CD14-positive monocyte (primary cell): ENCODE measurements around the gene LHFPL3. TPM values are rescaled to one million over a fixed set of nuclear protein-coding genes. Genes with fewer than 3 reads are reported as not detected.
"Not testable (repeated sequence)": the region's sequence is repeated elsewhere in the genome, so short reads cannot be mapped to it uniquely, and the experiment has no call there.

ENCODE experiments used
- DNase-seq, 3 donors: peaks; one replicate each; pipeline ENCODE4 v3.0.0-alpha.2; 2011 to 2022
- H2AFZ ChIP-seq: 2 replicates; pipeline ENCODE4 v1.6.0; 2012; ENCODE audit warnings: mild to moderate bottlenecking, low read depth, low read length, inconsistent platforms; ENCODE audit not compliant: insufficient read depth, poor library complexity, severe bottlenecking
- H3K27ac ChIP-seq, 2 donors: 1 replicate in 1 of 2; 2 replicates in 1 of 2; pipeline ENCODE4 v1.5.1; 2012 to 2013; ENCODE audit warnings: low read length in 2 of 2, control low read depth in 1 of 2, inconsistent platforms in 1 of 2, low read depth in 1 of 2, mild to moderate bottlenecking in 1 of 2
- H3K27me3 ChIP-seq, 2 donors: one replicate each; pipeline versions ENCODE4 v1.6.0 to v1.6.1; 2011 to 2013; ENCODE audit warnings: low read length in 2 of 2; ENCODE audit not compliant: control insufficient read depth in 2 of 2, insufficient read depth in 2 of 2
- H3K36me3 ChIP-seq, 2 donors: replicated peaks in 1 of 2; 1 replicate in 1 of 2; 2 replicates in 1 of 2; pipeline versions ENCODE4 v1.5.1 to v1.6.1; 2012 to 2013; ENCODE audit warnings: low read length in 2 of 2, control low read depth in 1 of 2, inconsistent platforms in 1 of 2, mild to moderate bottlenecking in 1 of 2; ENCODE audit not compliant: insufficient read depth in 2 of 2, control insufficient read depth in 1 of 2
- H3K4me1 ChIP-seq, 2 donors: 1 replicate in 1 of 2; 2 replicates in 1 of 2; pipeline versions ENCODE4 v1.5.1 to v1.6.1; 2012 to 2013; ENCODE audit warnings: low read length in 2 of 2, control low read depth in 1 of 2, inconsistent platforms in 1 of 2, mild to moderate bottlenecking in 1 of 2, moderate library complexity in 1 of 2; ENCODE audit not compliant: insufficient read depth in 2 of 2, control insufficient read depth in 1 of 2
- H3K4me2 ChIP-seq: replicated peaks from 2 replicates; pipeline ENCODE3; 2012; ENCODE audit warnings: low read length, moderate library complexity, mild to moderate bottlenecking; ENCODE audit not compliant: poor library complexity, severe bottlenecking; ENCODE audit errors: extremely low read depth
- H3K4me3 ChIP-seq, 3 experiments: fragments of 200-600 bp in 1 of 3; sonication (generic) in 1 of 3; replicated peaks in 1 of 3; 1 replicate in 2 of 3; 2 replicates in 1 of 3; pipeline ENCODE4 v1.5.1; 2011 to 2013; ENCODE audit warnings: low read length in 3 of 3, mild to moderate bottlenecking in 3 of 3, control low read depth in 2 of 3, low read depth in 2 of 3, inconsistent platforms in 1 of 3, moderate library complexity in 1 of 3
- H3K79me2 ChIP-seq: 2 replicates; pipeline ENCODE4 v1.6.0; 2012; ENCODE audit warnings: mild to moderate bottlenecking, control low read depth, inconsistent platforms, low read length, moderate library complexity; ENCODE audit not compliant: insufficient read depth
- H3K9ac ChIP-seq: 2 replicates; pipeline ENCODE4 v1.6.0; 2017; ENCODE audit warnings: low read length, mild to moderate bottlenecking; ENCODE audit not compliant: insufficient read depth, poor library complexity, severe bottlenecking
- H3K9me3 ChIP-seq, 2 donors: replicated peaks in 1 of 2; 1 replicate in 1 of 2; 2 replicates in 1 of 2; pipeline versions ENCODE4 v1.5.1 to v1.6.1; 2012 to 2013; ENCODE audit warnings: low read length in 2 of 2, control low read depth in 1 of 2; ENCODE audit not compliant: control insufficient read depth in 1 of 2, insufficient read depth in 1 of 2
- H4K20me1 ChIP-seq: 2 replicates; pipeline ENCODE4 v1.6.0; 2012; ENCODE audit warnings: mild to moderate bottlenecking, low read length, control low read depth, moderate library complexity; ENCODE audit not compliant: insufficient read depth
- H3K27ac Mint-ChIP-seq, 7 donors: one replicate each; pipeline ENCODE4 v1.8.0; 2020; ENCODE audit warnings: mild to moderate bottlenecking in 7 of 7, mixed read lengths in 7 of 7, moderate library complexity in 6 of 7, inconsistent platforms in 2 of 7
- H3K27me3 Mint-ChIP-seq, 3 donors: one replicate each; pipeline ENCODE4 v1.8.0; 2021 to 2022; ENCODE audit warnings: low read depth in 3 of 3, mild to moderate bottlenecking in 3 of 3, mixed read lengths in 3 of 3, moderate library complexity in 3 of 3, inconsistent platforms in 1 of 3
- H3K36me3 Mint-ChIP-seq, 2 donors: one replicate each; pipeline ENCODE4 v1.8.0; 2020; ENCODE audit warnings: mixed read lengths in 2 of 2, inconsistent platforms in 1 of 2, mild to moderate bottlenecking in 1 of 2
- H3K4me1 Mint-ChIP-seq: one replicate; pipeline ENCODE4 v1.8.0; 2020; ENCODE audit warnings: mild to moderate bottlenecking, mixed read lengths
- H3K4me3 Mint-ChIP-seq, 2 donors: one replicate each; pipeline ENCODE4 v1.8.0; 2020; ENCODE audit warnings: mild to moderate bottlenecking in 2 of 2, mixed read lengths in 2 of 2, moderate library complexity in 1 of 2
- H3K9me3 Mint-ChIP-seq, 7 donors: one replicate each; pipeline ENCODE4 v1.8.0; 2020 to 2022; ENCODE audit warnings: mixed read lengths in 7 of 7, mild to moderate bottlenecking in 6 of 7, moderate library complexity in 6 of 7, inconsistent platforms in 2 of 7
- WGBS: methylation state at CpG from one replicate; pipeline ENCODE4 v1.1.5; 2013; ENCODE audit warnings: missing lambda C conversion rate; ENCODE audit not compliant: insufficient coverage; 5-methylcytosine and 5-hydroxymethylcytosine counted together
- intact Hi-C, 2 donors: fragments of 100-400 bp; cut with micrococcal nuclease; formaldehyde crosslinking; loops; one replicate each; pipeline versions ENCODE4 v1.15.0 to v1.15.1; 2023
- polyA plus RNA-seq, 3 donors: library from polyadenylated mRNA; depleted of rRNA in 1 of 3; unstranded in 2 of 3; stranded (reverse) in 1 of 3; fragments of 300-500 nt in 2 of 3; fragments of >200 nt in 1 of 3; fragmentation: Illumina TruSeq in 2 of 3; gene quantifications; 1 replicate in 2 of 3; 2 replicates in 1 of 3; pipeline ENCODE4 v1.2.3, GENCODE V29; 2012 to 2021
- TF ChIP-seq, protein P1 (sequence below): fragments of 200-600 bp; IDR thresholded peaks from one replicate; pipeline ENCODE4 v1.8.0; 2022; ENCODE audit warnings: antibody characterized with exemption, mild to moderate bottlenecking

LHFPL3 gene
- polyA plus RNA-seq, 3 donors = not detected

DNA sequence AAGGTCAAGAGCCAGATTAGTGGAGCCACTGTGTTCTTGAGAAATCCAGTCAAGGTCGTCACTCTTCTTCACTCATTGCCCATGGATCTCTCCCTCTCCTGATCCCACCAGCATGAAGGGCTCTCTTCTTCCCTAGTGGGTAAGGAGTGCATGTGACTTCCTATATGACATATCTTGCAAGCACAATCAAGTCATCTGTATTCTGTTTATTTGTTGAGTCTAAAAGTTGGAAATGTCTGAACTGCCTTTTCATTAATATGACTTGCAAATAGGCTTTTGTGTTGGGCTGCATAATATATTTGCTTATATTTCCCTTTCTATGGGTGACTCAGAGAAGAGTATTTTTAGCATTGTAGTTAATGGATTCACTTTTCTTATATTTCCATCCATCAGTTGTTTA is 371.9 kb downstream of the LHFPL3 start:
- no peak for DNase-seq
- Mint-ChIP-seq H3K36me3 (no peaks in the 10 kb centered on the region), H3K27me3 (peaks cover 0 to 3% (median 2%) of the 10 kb centered on the region in 3 donors), H3K4me3 (no peak overlapping the region), H3K27ac (no peak overlapping the region), H3K9me3 (peaks cover 0 to 2% (median 0%) of the 10 kb centered on the region in 7 donors), H3K4me1 (no peaks in the 10 kb centered on the region)
- Histone ChIP-seq H3K9me3 (no peaks in the 10 kb centered on the region), H3K79me2 (no peaks in the 10 kb centered on the region), H3K27me3 (no peaks in the 10 kb centered on the region), H3K27ac (no peak overlapping the region), H4K20me1 (no peaks in the 10 kb centered on the region), H3K36me3 (no peaks in the 10 kb centered on the region), H3K4me3 (no peak overlapping the region), H3K9ac (no peak overlapping the region), H3K4me1 (no peaks in the 10 kb centered on the region), H2AFZ (no peak overlapping the region), H3K4me2 (no peak overlapping the region)
- WGBS = no CpG with 5 or more reads among the region's 1 CpG
- intact Hi-C loops = no loop called here
- TF ChIP-seq, protein P1, sequence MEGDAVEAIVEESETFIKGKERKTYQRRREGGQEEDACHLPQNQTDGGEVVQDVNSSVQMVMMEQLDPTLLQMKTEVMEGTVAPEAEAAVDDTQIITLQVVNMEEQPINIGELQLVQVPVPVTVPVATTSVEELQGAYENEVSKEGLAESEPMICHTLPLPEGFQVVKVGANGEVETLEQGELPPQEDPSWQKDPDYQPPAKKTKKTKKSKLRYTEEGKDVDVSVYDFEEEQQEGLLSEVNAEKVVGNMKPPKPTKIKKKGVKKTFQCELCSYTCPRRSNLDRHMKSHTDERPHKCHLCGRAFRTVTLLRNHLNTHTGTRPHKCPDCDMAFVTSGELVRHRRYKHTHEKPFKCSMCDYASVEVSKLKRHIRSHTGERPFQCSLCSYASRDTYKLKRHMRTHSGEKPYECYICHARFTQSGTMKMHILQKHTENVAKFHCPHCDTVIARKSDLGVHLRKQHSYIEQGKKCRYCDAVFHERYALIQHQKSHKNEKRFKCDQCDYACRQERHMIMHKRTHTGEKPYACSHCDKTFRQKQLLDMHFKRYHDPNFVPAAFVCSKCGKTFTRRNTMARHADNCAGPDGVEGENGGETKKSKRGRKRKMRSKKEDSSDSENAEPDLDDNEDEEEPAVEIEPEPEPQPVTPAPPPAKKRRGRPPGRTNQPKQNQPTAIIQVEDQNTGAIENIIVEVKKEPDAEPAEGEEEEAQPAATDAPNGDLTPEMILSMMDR = no peak

GRCh38 chr7:104721027-104721426 is 392.6 kb downstream of the LHFPL3 start:
- H3K27ac ChIP-seq, H3K4me1 ChIP-seq, intact Hi-C loops, H3K4me2 ChIP-seq, H3K27me3 Mint-ChIP-seq, H3K27ac Mint-ChIP-seq, H3K36me3 Mint-ChIP-seq, H3K4me3 ChIP-seq, H3K9ac ChIP-seq, H3K27me3 ChIP-seq, H3K4me3 Mint-ChIP-seq, H3K9me3 ChIP-seq, DNase-seq, H3K4me1 Mint-ChIP-seq, H3K79me2 ChIP-seq, H3K36me3 ChIP-seq, H3K9me3 Mint-ChIP-seq, H4K20me1 ChIP-seq, H2AFZ ChIP-seq: not testable (repeated sequence)
- no CpG with 5 or more reads among the region's 2 CpGs for WGBS
